Activated CD8-positive, alpha-beta T cell treated with anti-CD3 and anti-CD28 coated beads, Interleukin-2, amount 10 ng/mL, durations not matched to agents 7 days and 5 days (primary cell): Measurements from ENCODE around the gene PPARD. TPM values are rescaled to one million over a fixed set of nuclear protein-coding genes. Genes with fewer than 3 reads are reported as not detected.

Experiments used
- ATAC-seq: fragments of 150-1000 bp; cut with Tn5 transposase; one replicate; pipeline ENCODE4 v1.10.0; 2021; ENCODE audit warnings: moderate library complexity
- CTCF ChIA-PET: fragments of 350-600 bp; sonication (Branson Sonifier 250); formaldehyde crosslinking; loops from one replicate; lab custom pipeline; 2021; ENCODE audit warnings: antibody characterized with exemption; lab: Charles Lee
- POLR2A ChIA-PET: fragments of 350-600 bp; sonication (Branson Sonifier 250); formaldehyde crosslinking; loops from one replicate; lab custom pipeline; 2021; ENCODE audit warnings: antibody characterized with exemption; lab: Charles Lee
- DNase-seq: peaks from one replicate; pipeline ENCODE4 v3.0.0-alpha.2; 2020
- H3K27ac Mint-ChIP-seq: one replicate; pipeline ENCODE4 v1.8.0; 2021; ENCODE audit warnings: mild to moderate bottlenecking, mixed read lengths
- H3K27me3 Mint-ChIP-seq: one replicate; pipeline ENCODE4 v1.8.0; 2021; ENCODE audit warnings: low read depth, mixed read lengths
- H3K36me3 Mint-ChIP-seq: one replicate; pipeline ENCODE4 v1.8.0; 2021; ENCODE audit warnings: low read depth, mixed read lengths
- H3K4me1 Mint-ChIP-seq: one replicate; pipeline ENCODE4 v1.8.0; 2021; ENCODE audit warnings: low read depth, mixed read lengths
- H3K4me3 Mint-ChIP-seq: one replicate; pipeline ENCODE4 v1.8.0; 2021; ENCODE audit warnings: mild to moderate bottlenecking, mixed read lengths
- H3K9me3 Mint-ChIP-seq: one replicate; pipeline ENCODE4 v1.8.0; 2022; ENCODE audit warnings: mixed read lengths; ENCODE audit not compliant: insufficient read depth
- total RNA-seq, 2 experiments: library from RNA; stranded (reverse); gene quantifications; one replicate each; pipeline ENCODE4 v1.2.3, GENCODE V29; 2021

PPARD gene
- total RNA-seq, 2 experiments from 2014 or later, result 36.3 to 36.7 TPM

DNA sequence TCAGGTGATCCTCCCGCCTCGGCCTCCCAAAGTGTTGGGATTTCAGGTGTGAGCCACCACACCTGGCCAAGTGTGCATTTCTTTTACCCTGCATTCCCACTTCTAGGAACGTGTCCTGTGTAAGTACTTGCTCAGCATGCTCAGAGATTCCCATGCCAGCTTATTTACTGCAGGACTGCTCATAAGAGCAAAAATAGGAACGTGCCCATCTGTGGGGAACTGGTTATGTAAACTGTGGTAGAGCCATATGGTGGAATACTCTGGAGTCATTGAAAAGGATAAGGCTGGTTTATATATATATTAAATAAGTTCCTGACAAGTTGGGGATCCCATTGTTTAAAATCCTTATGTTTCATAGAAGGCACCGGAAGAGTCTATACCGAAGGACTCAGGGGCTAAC is 71.6 kb downstream of the PPARD start:
- ChIA-PET POLR2A (no interaction called here), CTCF (interaction anchor here (0.8 to 2.5 kb wide), 2 partner anchors 36 to 71 kb away, joined by 3 to 17 read pairs; partner anchors contain the start of gene PPARD)
- Mint-ChIP-seq H3K27me3 (no peaks in the 10 kb centered on the region), H3K9me3 (no peaks in the 10 kb centered on the region), H3K4me3 (no peak overlapping the region), H3K4me1 (peaks cover 81% of the 10 kb centered on the region), H3K36me3 (peaks cover 65% of the 10 kb centered on the region), H3K27ac (peak overlapping the region; percentile 56)
- no peak for DNase-seq
- ATAC-seq, result no peak

DNA sequence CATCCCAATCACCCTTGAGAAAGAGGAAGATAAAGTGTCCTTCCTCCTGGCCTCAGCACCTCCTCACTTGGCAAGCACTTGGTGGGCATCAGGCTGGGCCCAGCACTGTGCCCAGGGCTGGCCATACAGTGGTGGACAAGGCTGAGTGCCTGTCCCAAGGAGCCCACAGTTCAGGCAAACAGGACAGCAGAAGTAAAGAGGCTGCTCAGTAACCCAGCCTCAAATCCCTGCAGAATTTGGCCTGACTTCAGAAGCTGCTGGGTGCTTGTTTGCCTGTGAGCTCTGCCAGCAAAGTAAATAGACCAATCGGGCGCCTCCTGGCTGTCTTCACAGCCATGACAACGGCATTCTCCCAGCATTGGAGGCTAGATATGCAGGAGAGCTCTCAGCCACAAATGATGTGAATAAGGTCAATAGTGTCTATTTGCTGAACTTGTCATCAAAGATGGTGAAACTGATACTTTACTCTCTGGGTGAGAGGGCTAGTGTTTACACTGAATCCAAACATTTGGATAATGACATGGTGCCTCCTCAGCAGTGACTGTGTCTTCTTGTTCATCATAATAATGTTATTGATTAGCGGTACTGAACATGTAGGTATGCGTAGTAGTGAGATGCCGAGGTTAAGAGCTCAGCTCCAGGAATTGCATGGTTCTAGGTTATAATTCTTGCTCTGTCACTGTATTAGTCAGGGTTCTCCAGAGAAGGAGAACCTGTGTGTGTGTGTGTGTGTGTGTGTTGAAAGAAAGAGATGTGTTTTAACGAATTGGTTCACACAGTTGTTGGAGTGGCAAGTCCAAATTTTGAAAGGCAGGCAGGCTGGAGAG is 72.9 kb downstream of the PPARD start:
- H3K9me3 Mint-ChIP-seq, result no peaks in the 10 kb centered on the region
- no peaks in the 10 kb centered on the region for H3K27me3 Mint-ChIP-seq
- ATAC-seq (no peak), DNase-seq (peak; percentile 34)
- H3K36me3 Mint-ChIP-seq, result peaks cover 71% of the 10 kb centered on the region
- H3K27ac Mint-ChIP-seq, result peak overlapping the region; percentile 78
- no peak overlapping the region for H3K4me3 Mint-ChIP-seq
- POLR2A ChIA-PET, result no interaction called here
- CTCF ChIA-PET, result interaction anchor here (0.9 to 2.5 kb wide), 4 partner anchors 16 to 73 kb away, joined by 4 to 17 read pairs (median 4); partner anchors contain the start of gene PPARD
- H3K4me1 Mint-ChIP-seq, result peaks cover 84% of the 10 kb centered on the region

DNA sequence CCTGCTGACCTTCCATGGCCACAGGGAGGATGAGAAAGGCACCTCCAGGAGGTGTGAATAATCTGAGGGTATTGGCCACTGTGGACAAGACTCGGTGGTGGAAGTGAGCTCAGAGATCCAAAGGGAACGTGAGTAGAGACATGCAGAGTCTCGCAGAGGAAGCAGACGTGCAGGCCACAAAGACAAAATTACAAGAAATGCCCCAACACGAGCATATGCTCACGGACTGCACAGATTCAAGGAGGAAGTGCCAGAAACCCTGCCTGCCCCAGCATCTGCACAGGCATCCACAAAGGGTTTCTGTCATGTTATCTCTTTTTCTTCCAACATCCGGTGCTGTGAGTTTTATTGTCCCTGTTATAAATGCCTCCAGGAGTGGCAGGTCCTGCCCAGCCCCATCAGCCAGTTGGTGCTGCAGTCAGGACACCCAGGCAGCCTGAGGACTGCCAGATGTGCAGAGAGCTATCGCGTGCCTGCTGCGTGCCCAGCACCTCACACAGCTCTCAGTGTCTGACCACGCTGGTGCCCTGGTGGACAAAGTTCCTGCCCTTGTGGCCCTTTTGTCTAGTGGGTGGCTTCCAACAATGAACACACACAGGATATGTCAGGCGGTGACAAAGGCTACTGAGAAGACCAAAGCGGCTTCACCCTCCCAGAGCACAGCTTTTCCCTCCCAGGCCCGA is 75.8 kb downstream of the PPARD start:
- ATAC-seq, result peak; percentile 69
- peaks cover 59% of the 10 kb centered on the region for H3K36me3 Mint-ChIP-seq
- DNase-seq, result peak; percentile 73
- peak overlapping the region; percentile 91 for H3K27ac Mint-ChIP-seq
- POLR2A ChIA-PET, result interaction anchor here (1.9 kb wide), 1 partner anchor 24 kb away, joined by 6 read pairs; no protein-coding TSS in a partner anchor
- CTCF ChIA-PET, result interaction anchor here (1.1 to 4.4 kb wide), 8 partner anchors 9 to 121 kb away, joined by 3 to 95 read pairs (median 15); partner anchors contain the start of genes DEF6, FANCE, PPARD and RPL10A
- H3K27me3 Mint-ChIP-seq, result no peaks in the 10 kb centered on the region
- H3K9me3 Mint-ChIP-seq, result no peaks in the 10 kb centered on the region
- H3K4me3 Mint-ChIP-seq, result peak overlapping the region; percentile 49
- H3K4me1 Mint-ChIP-seq, result peaks cover 67% of the 10 kb centered on the region

DNA sequence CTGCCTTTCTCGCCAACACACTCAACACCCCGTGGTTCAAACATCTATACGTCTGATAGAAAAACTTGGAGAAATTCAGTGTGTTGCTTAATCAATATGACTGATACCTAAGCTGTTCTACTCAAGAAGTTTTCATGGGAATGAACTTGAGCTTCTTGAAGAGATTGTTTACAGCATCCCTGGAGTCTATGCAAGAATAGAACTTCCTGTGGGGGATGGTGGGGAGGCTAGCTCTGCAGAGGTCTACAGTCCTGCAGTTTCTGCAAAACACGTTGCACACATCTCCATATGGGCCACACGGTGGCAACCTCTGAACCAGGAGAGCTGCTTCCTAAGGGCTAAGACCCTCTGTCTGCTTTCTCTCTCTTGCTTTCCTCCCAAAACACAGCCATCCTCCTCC is 77.1 kb downstream of the PPARD start:
- ATAC-seq, result peak; percentile 49
- peaks cover 64% of the 10 kb centered on the region for H3K4me1 Mint-ChIP-seq
- DNase-seq, result peak; percentile 71
- no peaks in the 10 kb centered on the region for H3K27me3 Mint-ChIP-seq
- H3K27ac Mint-ChIP-seq, result peak overlapping the region; percentile 91
- peak overlapping the region; percentile 35 for H3K4me3 Mint-ChIP-seq
- H3K36me3 Mint-ChIP-seq, result peaks cover 53% of the 10 kb centered on the region
- POLR2A ChIA-PET, result interaction anchor here (0.8 to 1.5 kb wide), 5 partner anchors 17 to 123 kb away, joined by 3 to 5 read pairs (median 3); partner anchors contain the start of gene DEF6
- CTCF ChIA-PET, result interaction anchor here (0.6 to 4.4 kb wide), 30 partner anchors 8 to 133 kb away, joined by 3 to 95 read pairs (median 5); partner anchors contain the start of genes DEF6, FANCE, PPARD and RPL10A
- H3K9me3 Mint-ChIP-seq, result no peaks in the 10 kb centered on the region

DNA sequence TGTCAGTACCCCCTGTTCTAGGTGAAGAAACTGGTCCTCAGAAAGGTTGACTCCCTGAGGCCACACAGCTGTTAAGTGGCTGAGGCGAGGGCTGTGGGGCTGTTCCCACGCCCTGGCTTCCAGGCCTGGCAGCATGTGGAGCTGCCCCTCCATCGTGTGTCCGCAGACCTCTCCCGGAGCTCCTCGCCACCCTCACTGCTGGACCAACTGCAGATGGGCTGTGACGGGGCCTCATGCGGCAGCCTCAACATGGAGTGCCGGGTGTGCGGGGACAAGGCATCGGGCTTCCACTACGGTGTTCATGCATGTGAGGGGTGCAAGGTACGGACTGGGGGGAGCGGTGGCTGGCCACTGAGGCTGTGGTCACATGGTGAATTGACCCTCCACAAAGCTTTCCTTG is 77.6 kb downstream of the PPARD start:
- Mint-ChIP-seq H3K27ac (peak overlapping the region; percentile 91), H3K9me3 (no peaks in the 10 kb centered on the region), H3K27me3 (no peaks in the 10 kb centered on the region), H3K4me3 (peak overlapping the region; percentile 35), H3K36me3 (peaks cover 52% of the 10 kb centered on the region), H3K4me1 (peaks cover 58% of the 10 kb centered on the region)
- ATAC-seq, result no peak
- POLR2A ChIA-PET, result interaction anchor here (0.8 to 1.5 kb wide), 6 partner anchors 16 to 124 kb away, joined by 3 to 5 read pairs (median 3); partner anchors contain the start of gene DEF6
- CTCF ChIA-PET, result interaction anchor here (0.7 to 4.4 kb wide), 29 partner anchors 8 to 132 kb away, joined by 3 to 95 read pairs (median 5); partner anchors contain the start of genes DEF6, FANCE, PPARD and RPL10A
- DNase-seq, result no peak

DNA sequence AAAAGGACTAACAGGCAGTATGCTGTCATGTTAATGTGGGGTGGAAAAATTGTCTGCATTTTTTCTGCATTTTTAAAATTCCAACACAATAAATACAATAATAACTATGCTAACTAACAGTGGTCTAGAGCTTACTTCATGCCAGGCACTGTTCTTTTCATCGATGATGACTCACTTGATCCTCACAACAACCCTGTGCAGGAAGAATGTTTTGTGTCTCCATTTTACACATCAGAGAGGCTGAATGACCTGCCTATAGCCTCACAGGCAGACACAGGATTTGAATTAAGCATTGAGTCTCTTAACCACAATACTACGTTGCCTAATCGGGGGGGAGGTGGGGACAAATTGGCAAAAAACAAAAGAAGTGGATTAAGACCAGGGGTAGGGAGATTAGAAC is 82.9 kb downstream of the PPARD start:
- peaks cover 20% of the 10 kb centered on the region for H3K9me3 Mint-ChIP-seq
- H3K4me1 Mint-ChIP-seq, result peaks cover 20% of the 10 kb centered on the region
- CTCF ChIA-PET, result no interaction called here
- ATAC-seq (no peak), DNase-seq (no peak)
- no peaks in the 10 kb centered on the region for H3K27me3 Mint-ChIP-seq
- H3K27ac Mint-ChIP-seq, result no peak overlapping the region
- POLR2A ChIA-PET, result no interaction called here
- no peak overlapping the region for H3K4me3 Mint-ChIP-seq
- peaks cover 55% of the 10 kb centered on the region for H3K36me3 Mint-ChIP-seq

DNA sequence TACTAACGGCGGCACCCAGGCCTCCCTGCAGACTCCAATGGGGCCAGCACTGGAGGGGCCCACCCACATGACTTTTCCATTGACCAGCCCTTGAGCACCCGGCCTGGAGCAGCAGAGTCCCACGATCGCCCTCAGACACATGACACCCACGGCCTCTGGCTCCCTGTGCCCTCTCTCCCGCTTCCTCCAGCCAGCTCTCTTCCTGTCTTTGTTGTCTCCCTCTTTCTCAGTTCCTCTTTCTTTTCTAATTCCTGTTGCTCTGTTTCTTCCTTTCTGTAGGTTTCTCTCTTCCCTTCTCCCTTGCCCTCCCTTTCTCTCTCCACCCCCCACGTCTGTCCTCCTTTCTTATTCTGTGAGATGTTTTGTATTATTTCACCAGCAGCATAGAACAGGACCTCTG is 83.7 kb downstream of the PPARD start:
- Mint-ChIP-seq H3K9me3 (peaks cover 20% of the 10 kb centered on the region), H3K27me3 (no peaks in the 10 kb centered on the region), H3K4me3 (no peak overlapping the region), H3K4me1 (peaks cover 15% of the 10 kb centered on the region), H3K27ac (peak overlapping the region; percentile 66), H3K36me3 (peaks cover 52% of the 10 kb centered on the region)
- no peak for DNase-seq
- POLR2A ChIA-PET, result no interaction called here
- ATAC-seq, result no peak
- CTCF ChIA-PET, result no interaction called here

DNA sequence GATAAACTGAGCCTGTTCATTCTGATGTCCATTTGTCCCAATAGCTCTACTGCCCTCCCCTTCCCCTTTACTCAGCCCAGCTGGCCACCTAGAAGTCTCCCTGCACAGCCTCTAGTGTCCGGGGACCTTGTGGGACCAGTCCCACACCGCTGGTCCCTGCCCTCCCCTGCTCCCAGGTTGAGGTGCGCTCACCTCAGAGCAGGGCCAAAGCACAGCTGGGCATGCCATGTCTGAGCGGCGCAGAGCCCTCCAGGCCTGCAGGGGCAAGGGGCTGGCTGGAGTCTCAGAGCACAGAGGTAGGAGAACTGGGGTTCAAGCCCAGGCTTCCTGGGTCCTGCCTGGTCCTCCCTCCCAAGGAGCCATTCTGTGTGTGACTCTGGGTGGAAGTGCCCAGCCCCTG is 85.1 kb downstream of the PPARD start:
- Mint-ChIP-seq H3K9me3 (peaks cover 20% of the 10 kb centered on the region), H3K27ac (no peak overlapping the region), H3K27me3 (no peaks in the 10 kb centered on the region), H3K4me3 (no peak overlapping the region), H3K4me1 (peaks cover 11% of the 10 kb centered on the region), H3K36me3 (peaks cover 47% of the 10 kb centered on the region)
- ChIA-PET POLR2A (no interaction called here), CTCF (no interaction called here)
- ATAC-seq, result no peak
- no peak for DNase-seq

DNA sequence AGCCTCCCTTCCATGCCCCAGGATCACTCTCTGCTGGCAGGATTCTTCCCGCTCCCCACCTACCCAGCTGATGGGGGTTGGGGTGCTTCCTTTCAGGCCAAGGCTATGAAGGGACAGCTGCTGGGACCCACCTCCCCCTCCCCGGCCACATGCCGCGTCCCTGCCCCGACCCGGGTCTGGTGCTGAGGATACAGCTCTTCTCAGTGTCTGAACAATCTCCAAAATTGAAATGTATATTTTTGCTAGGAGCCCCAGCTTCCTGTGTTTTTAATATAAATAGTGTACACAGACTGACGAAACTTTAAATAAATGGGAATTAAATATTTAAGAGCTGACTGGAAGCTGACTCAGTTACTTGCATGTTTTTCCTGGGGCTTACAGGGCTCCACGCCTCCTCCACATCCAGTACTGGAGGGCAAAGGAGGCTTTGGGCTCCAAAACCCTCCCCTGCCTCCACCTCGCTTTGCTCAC is 85.5 kb downstream of the PPARD start:
- DNase-seq (no peak), ATAC-seq (no peak)
- Mint-ChIP-seq H3K36me3 (peaks cover 45% of the 10 kb centered on the region), H3K4me1 (peaks cover 10% of the 10 kb centered on the region), H3K27me3 (no peaks in the 10 kb centered on the region), H3K9me3 (peaks cover 20% of the 10 kb centered on the region), H3K4me3 (no peak overlapping the region), H3K27ac (no peak overlapping the region)
- ChIA-PET CTCF (interaction anchor here (0.7 kb wide), 1 partner anchor 8 kb away, joined by 4 read pairs; no protein-coding TSS in a partner anchor), POLR2A (no interaction called here)

DNA sequence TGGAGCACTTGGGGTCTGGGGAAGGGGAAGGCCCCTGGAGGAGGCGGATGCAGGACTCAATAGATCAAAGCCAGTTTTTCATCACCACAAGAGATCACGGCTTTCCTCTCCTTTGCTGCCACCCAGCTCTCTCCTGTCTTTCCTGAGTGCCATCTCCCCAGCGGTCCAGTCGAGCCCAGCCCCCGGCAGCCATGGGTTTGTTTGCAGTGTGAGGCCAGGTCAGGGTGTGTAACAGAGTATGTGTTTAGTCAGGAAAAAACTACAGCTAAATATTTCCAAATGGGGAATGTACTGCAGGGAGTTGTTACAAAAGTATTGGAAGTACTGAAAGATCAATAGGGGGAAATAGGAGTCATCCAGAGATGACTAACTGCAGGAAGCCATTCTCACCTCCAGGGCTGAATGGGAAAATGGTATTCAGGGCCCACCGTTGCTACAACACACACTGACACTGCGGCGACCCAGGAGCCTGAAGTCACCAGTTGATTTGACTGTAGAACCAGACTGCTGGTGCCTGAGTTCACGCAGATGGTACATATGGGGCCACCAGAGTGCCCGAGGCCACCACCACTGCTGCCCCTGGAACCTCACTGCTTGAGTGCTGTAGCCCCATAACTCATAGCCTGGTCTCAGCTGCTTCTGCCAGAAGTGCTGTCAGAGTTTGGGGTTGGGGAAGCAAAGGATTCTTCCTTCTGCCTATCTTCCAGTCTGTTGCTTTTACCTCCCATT is 86.2 kb downstream of the PPARD start:
- Mint-ChIP-seq H3K9me3 (peaks cover 20% of the 10 kb centered on the region), H3K4me3 (no peak overlapping the region), H3K36me3 (peaks cover 43% of the 10 kb centered on the region), H3K4me1 (peaks cover 10% of the 10 kb centered on the region), H3K27ac (no peak overlapping the region), H3K27me3 (no peaks in the 10 kb centered on the region)
- DNase-seq, result no peak
- POLR2A ChIA-PET, result no interaction called here
- ATAC-seq, result no peak
- CTCF ChIA-PET, result interaction anchor here (0.7 to 3.0 kb wide), 2 partner anchors 9 to 20 kb away, joined by 4 to 6 read pairs; no protein-coding TSS in a partner anchor

DNA sequence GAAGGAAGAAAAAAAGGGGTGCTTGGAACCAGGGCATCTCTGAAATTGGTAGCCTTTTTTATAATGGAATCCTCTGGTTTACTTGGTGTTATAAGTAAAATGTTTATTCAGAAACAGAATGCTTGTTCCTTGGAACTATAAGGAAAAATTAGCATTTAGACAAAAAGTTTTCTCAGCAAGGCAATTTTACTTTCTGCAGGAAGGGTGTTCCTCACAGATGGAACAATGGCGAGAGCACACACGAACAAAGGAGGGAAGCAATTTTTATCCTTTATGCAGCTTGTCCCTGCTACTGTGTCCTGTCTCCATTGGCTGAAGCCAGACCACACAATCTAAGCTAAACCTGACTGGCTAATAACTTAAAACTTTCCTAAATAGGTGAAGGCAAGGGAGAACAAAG is 87.1 kb downstream of the PPARD start:
- H3K36me3 Mint-ChIP-seq, result peaks cover 40% of the 10 kb centered on the region
- H3K27ac Mint-ChIP-seq, result no peak overlapping the region
- peaks cover 20% of the 10 kb centered on the region for H3K9me3 Mint-ChIP-seq
- CTCF ChIA-PET, result interaction anchor here (3.0 kb wide), 1 partner anchor 20 kb away, joined by 6 read pairs; no protein-coding TSS in a partner anchor
- POLR2A ChIA-PET, result no interaction called here
- ATAC-seq, result no peak
- H3K4me3 Mint-ChIP-seq, result no peak overlapping the region
- no peaks in the 10 kb centered on the region for H3K27me3 Mint-ChIP-seq
- peaks cover 10% of the 10 kb centered on the region for H3K4me1 Mint-ChIP-seq
- DNase-seq, result no peak
